GM18858 (cell line): Measurements from ENCODE around the gene RAET1E.
"Not testable (repeated sequence)": the region's sequence is repeated elsewhere in the genome, so short reads cannot be mapped to it uniquely, and the experiment has no call there.

Experiments
- ATAC-seq: cut with Tn5 transposase; IDR thresholded peaks from one replicate; pipeline ENCODE4 v1.9.1; 2021; ENCODE audit not compliant: unreplicated experiment

The RAET1E gene, protein sequence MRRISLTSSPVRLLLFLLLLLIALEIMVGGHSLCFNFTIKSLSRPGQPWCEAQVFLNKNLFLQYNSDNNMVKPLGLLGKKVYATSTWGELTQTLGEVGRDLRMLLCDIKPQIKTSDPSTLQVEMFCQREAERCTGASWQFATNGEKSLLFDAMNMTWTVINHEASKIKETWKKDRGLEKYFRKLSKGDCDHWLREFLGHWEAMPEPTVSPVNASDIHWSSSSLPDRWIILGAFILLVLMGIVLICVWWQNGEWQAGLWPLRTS

DNA sequence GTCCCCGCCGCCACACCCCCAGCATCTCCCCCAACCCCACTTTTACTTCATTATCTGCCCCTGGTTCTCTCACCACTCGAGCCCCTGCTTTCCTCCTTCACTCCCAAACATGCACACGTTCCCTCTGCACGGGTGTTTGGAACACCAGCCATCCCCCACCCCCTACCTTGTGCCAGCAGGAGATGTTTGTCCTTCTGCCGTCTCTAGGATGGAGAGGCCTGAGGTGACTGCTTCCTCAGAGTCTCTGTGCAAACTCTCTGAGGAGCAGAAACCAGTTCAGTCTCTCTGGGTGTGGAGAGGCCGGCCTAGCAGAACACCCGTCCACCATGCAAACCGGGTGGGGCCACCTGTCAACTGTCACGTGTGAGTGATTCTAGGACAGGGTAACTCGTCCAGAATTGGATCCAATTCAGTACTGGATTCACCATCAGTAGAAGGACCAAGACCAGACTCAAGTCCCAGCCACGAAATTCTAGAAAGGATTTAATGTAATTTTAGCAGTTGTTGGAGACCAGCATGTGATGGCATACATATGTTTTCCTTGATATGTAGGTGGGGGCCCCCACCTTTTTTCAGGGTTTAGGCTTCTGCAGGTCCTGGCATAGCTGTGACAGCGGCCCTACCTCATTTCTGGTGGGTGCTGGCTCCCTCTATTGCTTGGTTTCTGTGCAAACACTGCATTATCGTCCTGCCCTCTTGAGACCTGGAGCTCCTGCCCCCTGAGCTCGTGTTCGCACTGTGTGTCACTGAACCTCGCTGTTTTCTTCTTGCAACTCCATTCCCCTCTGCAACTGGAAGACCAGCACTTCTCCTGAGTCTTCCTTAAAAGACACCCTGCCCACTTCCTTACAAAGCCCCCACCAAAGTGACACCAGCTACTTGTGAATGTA is at the start of gene RAET1E:
TSS of gene RAET1E (minus strand) at position 259 of the 890 bp plus-strand sequence. CDS start 7,212 bp downstream, outside the sequence.
- no peak for ATAC-seq

DNA sequence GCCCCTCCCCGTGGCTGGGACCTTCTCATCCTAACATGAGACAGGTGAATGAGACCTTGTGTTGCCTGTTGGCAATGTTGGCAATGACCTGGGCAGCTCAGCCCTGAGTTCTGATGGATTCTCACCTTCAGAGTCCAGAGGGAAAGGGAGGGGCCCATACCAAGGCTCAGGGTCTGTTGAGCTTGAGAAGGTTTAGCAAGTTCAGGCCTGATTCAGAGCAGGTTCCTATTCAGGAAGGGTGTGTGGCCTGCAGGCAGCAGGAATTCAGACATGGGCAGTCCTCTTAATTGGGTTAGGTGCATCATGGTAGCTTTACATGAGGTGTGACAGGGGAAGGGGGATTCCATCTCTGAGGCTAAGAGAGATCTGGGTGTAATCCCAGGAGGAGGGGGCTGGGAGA is 49.6 kb upstream of the RAET1E start:
- not testable (repeated sequence) for ATAC-seq

DNA sequence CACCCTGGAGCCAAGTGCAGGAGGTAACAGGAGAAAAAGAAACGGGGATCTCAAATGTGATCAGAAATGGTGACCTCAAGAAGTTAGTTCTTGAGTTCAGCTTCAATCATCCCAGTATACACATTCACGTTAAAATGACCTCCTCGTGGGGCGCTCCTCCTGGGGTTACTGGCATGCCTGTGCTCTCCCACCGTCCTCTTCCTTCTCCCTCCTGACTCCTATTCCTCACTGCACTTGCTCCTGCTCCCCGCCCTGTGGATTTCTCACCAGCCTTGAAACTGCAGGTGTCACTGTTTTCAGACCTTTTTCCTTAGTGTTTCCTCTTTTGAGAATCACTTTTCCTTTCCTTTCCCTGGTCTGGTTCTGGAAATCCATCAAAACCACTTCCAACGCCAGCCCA is 48.7 kb upstream of the RAET1E start:
- not testable (repeated sequence) for ATAC-seq

DNA sequence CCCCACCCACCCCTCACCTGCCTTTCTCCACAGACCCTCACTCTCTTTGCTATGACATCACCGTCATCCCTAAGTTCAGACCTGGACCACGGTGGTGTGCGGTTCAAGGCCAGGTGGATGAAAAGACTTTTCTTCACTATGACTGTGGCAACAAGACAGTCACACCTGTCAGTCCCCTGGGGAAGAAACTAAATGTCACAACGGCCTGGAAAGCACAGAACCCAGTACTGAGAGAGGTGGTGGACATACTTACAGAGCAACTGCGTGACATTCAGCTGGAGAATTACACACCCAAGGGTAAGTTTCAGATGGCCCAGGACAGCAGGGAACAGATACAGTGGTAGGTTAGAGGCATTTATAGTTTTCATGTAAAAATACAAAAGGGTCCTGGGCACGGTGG is 47.4 kb upstream of the RAET1E start:
- not testable (repeated sequence) for ATAC-seq

DNA sequence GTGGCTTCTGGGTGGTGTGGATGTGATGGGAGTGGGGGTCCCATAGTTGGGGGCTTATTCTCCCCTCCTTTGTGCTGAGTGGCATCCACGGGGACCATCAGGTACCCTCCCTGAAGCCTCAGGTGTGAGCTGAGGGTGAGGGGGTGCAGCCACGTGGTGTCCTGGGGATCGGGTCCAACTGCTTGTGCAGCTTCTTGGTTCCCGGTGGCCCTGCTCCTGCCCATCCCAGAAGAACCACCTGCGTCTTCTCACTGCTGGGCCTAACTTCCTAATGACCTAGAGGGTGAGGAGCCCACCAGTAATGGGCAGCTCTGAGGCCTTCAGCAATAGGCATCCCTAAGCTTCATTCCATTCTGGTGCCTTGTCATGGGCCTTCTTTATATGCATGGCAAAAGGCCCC is 45.4 kb upstream of the RAET1E start:
- ATAC-seq: not testable (repeated sequence)

DNA sequence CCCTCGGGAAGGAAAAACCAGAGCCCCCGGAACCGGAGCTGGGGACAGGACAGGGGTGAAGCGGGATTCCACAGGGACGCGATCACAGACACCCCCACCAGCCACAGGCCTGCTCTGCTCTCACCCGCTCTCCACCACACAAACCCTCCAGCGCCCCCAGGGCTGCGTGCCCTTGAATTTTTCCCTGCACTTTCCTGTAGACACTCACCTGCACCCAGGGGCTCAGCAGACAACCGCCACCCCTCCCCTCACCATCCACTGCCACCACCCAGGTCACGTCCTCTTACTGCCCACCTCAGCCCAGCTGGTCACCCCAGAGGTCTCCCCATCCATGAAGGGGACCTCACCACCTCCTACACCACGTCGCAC is 44.5 kb upstream of the RAET1E start:
- ATAC-seq: no peak

DNA sequence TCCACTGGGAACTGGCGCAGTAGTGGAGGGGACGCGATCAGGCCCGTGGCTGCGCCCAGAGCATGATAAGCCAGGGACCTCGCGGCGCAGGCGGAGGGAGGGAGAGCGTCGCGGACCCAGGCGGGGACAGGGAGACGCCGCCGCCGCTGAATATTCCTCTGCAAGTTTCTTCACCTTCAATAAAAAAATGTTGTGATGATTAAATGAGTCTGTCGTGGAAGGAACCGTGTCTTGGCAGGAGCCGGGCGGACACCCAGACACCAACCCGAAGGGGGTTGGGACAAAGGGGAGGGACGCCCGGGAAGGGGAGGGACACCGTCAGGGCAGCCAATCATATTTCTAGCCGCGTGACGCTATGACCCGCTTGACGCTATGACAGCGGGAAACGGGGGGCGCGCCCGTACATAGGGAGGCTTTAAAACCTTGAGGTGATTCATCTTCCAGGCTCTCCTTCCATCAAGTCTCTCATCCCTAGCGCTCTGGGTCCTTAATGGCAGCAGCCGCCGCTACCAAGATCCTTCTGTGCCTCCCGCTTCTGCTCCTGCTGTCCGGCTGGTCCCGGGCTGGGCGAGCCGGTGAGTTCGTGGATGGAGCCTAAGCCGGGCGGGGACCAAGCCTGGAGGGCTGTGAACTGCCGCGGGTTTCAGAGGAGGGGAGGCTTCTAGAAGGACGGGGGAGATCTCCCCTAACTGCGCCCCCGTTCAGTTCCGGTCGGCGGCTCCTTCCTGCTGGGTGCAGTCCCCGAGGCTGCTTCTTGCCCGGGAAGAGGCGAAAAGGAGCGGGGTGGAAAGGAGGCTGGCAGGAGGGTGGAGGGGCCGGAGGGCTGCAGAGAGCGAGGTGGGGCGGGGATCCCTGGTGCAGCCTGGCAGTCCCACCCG is 43.9 kb upstream of the RAET1E start, which contains the start of gene ULBP2:
TSS of gene ULBP2 (plus strand) at position 432 of the 878 bp plus-strand sequence. CDS start at position 491, 59 bp downstream.
- no peak for ATAC-seq

DNA sequence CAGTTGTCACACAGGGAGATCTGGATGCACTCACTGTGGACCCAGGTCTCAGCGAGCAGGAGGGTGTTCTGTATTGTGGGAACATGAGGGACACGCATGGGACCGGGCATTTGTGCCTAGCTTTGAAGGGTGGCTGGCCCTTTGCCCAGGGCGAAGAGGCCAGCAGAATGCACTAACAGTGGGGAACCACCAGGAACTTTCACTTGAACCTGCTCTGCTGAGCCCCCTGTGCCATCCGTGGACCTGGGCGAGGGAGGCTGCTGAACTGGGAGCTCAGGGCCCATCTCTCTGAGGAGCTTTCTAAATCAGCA is 42.7 kb upstream of the RAET1E start:
- no peak for ATAC-seq

DNA sequence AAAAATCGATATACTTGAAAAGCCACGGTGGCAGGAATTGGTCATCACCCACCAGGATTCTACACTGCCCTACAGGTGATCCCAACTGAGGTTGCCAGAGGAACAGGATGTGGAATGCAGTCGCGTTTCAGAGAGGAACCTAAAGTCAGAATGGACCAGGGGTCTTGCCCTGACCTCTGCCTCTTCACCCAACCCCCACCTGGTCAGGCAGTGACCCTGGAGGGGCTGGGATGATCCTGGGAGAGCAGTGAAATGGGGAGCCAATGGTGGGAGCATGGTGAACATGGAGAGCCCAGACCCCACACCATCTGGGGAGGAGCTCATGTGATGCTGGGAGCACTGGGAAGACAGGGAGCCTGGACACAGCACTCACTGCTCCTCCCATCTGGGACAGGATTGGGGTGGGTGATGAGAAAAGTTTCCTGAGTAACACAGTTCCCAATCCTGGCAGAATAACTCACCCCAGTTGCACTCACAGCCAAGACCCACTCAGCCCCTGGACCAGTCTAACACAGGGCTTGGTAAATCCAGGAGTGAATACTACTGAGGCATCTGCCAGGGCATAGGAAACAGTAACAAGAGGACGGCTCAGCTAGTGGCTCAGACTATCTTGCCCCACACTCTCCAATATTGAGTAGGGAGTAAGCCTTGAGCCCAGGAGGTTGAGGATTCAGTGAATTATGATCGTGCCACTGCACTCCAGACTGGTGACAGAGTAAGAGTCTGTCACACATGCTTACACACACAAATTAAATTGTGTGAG is 42.2 kb upstream of the RAET1E start:
- no peak for ATAC-seq

DNA sequence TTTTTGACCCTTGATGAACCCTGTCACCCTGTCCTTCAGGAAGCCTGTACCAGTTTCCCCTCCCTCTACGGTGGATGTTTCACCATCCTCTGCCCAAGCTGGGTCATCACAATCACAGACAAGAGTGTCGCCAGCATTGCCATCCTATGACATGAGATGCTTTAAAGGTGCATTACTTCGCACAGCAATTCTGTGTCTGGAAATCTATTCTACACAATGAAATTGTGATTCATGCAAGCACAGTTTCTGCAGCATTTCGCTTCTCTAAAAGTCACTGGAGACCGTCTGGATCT is 41.4 kb upstream of the RAET1E start:
- ATAC-seq: no peak

DNA sequence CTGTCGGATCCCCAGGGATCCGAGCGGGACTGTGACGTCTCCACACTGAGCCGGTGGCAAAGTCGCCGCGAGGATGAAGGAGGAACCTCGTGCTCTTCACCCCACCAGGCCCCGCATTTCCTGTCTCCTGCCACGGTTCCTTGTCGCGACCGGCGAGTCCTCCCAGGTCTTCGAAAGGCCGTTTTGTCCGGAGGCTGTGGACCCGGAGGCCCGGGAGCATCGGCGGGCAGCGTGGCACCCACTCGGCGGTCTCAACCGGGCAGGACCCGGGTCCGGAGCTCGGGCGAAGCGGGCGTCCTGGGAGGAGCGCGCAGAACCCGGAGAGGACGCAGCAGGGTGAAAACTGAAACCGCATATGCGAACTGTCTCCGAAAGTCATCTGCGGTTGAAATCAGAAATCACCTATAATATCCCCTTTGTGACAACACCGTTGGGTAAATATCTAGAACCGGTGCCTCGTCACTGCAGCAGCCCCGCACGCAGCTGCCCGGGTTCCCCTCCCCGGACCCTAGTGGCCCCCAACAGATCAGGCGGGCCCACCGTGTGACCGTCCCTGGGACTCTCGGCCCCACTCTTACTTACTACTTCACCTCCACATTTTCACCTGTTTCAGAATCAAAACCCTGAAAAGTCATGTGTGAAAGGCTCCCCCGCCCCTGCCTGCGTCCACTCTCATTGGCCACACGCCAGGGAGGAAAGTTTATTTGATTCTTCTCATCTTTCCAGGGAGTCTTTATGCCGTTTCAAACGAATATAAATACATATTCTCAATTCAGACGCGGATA is 40.9 kb upstream of the RAET1E start:
- peak; percentile 76 for ATAC-seq

DNA sequence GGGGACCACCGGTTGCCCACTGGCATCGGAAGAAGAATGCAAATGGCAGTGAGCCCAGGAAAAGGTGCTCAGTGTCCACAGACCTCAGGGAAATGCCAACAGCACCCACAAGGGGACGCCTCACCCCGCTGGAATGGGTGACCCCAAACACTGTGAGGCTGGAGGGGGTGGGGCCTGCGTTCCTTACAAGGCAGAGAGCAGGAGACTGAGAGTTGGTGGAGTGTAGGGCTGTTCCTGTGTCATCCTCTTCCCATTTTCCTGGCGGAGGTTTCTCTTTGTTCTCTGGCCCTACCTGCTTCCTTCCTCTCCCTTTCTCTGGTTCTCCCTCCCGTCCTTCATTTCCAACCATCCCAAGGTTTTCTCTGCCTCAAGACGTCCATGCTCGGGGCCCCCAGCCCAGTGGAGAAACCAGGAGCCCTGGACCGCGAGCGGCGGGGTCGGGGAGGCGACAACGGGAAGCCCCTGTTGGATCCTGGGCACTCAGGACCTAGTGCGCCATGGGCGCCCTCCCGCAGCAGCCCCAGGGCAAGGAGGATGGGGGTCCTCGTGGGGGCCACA is 40.2 kb upstream of the RAET1E start:
- not testable (repeated sequence) for ATAC-seq

DNA sequence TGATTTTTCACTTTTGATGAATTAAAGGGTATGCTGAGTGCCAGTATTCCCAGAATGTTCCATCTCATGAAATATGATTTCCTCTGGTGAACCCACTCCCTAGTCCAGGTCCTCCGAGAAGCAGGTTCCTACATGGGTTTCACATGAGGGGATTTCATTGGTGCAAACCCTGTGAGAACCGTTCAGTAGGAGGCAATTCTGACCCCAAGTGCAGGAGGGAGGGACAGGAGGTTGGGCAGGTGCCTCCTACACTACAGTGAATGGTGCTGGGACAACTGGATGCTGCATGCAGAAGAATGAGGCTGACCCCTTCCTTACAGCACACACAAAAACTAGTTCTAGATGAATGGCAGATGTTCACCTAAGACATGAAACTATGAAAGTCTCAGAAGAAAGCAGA is 38.8 kb upstream of the RAET1E start:
- no peak for ATAC-seq

DNA sequence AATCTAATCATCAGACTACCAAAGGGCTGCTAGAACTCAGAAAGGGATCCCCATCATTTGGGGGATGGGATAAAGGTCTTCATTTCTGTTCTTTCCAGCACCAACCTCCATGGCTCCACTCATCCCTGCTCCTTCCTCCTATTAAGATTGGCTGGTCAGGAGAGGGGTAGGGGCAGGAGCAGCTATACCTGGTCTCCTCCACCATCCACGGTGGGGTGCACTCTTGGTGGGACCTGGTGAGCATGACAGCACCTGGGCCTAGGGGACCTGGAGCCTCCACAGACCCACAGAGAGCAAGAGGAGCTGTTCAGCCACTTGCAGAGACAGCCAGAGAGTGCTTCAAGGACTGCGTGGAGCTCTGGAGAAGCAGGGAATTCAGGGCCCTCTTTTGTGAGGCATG is 37.8 kb upstream of the RAET1E start:
- no peak for ATAC-seq

DNA sequence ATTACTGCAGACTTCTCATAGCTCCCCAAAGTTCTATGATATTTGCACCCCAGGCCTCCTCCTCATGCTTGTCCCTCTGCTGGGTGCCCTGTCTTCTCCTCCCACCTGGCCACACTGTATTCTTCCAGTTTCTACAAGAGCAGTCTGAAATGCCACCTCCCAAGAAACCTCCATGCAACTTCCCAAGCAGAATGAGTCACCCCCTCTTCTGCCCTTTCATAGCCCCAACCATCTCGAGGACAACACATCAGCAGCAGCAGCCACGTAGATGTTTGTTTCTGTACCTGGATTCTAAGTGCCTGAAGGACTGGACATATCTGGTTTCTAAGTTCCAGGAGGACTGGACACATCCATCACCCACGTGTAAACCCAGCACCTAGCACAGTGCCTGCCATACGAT is 37.3 kb upstream of the RAET1E start:
- no peak for ATAC-seq

DNA sequence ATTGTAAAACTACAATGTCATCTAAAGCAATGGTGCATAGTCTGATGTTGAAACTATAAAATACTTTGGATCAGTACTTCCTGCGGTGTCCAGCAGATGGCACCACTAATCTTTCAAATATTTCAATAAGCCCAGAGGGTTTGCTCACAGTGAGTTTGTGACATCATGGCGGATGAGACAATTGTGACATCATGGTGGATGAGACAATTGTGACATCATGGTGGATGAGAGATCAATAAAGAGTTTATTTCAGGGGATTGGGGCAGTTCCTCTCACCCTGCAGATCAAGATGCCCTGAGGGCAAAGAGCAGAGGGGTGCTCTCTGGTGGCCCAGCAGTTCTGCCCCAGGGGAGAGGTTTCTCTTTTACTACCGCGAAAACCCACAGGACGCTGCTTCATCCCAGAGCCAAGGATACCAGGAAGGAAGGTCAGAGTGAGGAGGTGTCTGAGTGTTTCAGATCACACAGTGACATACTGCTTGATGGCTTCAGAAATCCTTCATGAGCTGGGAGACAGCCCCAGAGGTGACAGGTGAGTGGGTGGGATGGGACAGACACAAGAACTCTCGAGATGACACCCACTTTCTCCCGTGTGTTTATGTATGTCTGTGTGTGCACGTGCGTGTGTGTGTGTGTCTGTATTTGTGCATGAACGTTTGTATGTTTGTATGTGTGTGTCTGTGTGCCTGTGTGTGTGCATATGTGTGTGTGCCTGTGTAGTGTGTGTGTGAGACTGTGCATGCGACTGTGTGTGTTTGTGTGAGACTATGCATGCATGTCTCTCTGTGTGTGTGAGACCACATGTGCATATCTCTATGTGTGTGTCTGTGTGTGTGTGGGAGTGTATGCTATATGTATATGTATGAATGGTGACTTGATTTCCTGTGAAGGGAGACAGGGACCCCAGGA is 36.6 kb upstream of the RAET1E start:
- ATAC-seq: no peak

DNA sequence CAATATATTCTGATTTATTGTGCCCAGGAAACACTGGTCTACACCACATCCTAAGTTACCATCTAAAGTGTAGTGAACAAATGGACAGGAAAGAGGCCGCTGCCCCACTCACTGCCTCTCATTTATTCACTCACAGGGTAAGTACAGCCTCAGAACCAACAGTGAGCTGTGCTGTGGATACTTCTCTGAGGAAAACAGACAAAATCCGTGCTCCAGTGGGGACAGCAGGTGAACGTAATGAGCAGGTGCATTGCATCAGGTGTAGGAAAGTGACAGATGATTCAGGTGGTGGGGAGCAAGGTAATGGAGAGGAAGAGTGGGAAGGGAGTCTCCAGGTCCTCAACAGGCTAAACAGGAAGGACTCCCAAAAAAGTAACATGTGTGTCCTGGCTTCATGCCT is 35.5 kb upstream of the RAET1E start:
- ATAC-seq: no peak

DNA sequence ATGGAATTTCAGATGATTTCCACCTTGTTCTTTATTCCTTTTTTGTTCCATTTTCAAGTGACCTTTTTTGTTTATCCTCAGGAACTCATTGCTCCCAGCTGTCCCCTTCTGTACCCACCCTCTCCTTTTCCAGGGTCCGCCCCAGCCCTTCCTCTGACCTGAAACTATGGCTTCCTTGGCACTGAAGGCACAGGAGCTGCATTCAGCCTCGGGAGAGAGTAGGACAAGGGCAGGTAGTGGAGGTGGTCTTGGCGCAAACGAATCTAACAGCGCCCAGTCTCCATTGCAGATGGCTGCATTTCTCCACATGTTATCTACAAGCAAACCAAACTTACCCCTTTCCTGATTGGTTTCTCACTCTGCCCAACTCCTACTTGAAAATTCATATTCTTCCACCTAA is 35.1 kb upstream of the RAET1E start:
- ATAC-seq: no peak

DNA sequence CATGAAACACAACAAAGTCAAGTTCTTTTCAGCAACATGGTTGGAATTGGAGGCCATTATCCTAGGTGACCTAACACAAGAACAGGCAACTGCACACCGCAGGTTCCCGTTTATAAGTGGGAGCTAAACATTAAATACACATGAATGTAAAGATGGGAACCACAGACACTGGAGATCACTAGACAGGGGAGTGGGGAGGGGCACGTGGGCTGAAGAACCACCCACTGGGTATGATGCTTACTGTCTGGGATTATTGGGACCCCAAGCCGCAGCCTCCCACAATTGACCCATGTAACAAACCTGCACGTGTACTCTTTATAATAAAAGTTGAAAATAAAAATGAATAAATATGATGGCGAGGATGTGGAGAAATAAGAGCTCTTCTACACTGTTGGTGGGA is 33.6 kb upstream of the RAET1E start:
- no peak for ATAC-seq
